Activated T-helper 17 cell treated with anti-CD3 and anti-CD28 coated beads, Interleukin-2, amount 50 U/mL, for 72 hours (primary cell): Measurements from ENCODE around the gene BCKDHA. TPM values are rescaled to one million over a fixed set of nuclear protein-coding genes. Genes with fewer than 3 reads are reported as not detected.
A peak's percentile ranks its signal among the peaks of the same experiment; 100 is the strongest.

Experiments used
- ATAC-seq: fragments of 150-1000 bp; cut with Tn5 transposase; replicated peaks from 2 replicates; pipeline ENCODE4 v1.10.0; 2021; ENCODE audit warnings: mild to moderate bottlenecking, moderate library complexity
- H3K27ac Mint-ChIP-seq: one replicate; pipeline ENCODE4 v1.8.0; 2022; ENCODE audit warnings: mixed read lengths
- H3K27me3 Mint-ChIP-seq: one replicate; pipeline ENCODE4 v1.8.0; 2022; ENCODE audit warnings: mixed read lengths
- H3K36me3 Mint-ChIP-seq: one replicate; pipeline ENCODE4 v1.8.0; 2022; ENCODE audit warnings: low read depth, mild to moderate bottlenecking, mixed read lengths
- H3K4me1 Mint-ChIP-seq: one replicate; pipeline ENCODE4 v1.8.0; 2022; ENCODE audit warnings: mixed read lengths
- H3K4me3 Mint-ChIP-seq: one replicate; pipeline ENCODE4 v1.8.0; 2022; ENCODE audit warnings: mild to moderate bottlenecking, mixed read lengths
- H3K9me3 Mint-ChIP-seq: one replicate; pipeline ENCODE4 v1.8.0; 2022; ENCODE audit warnings: mixed read lengths
- total RNA-seq, 2 donors: library from RNA; stranded (reverse); gene quantifications; one replicate each; pipeline ENCODE4 v1.2.3, GENCODE V29; 2022

BCKDHA gene
- total RNA-seq, 2 donors from 2014 or later: 19.4 to 48.1 TPM

GRCh38 chr19:41421973-41422372, 24.4 kb downstream of the BCKDHA start:
- Mint-ChIP-seq H3K27me3 (no peaks in the 10 kb centered on the region), H3K4me1 (no peaks in the 10 kb centered on the region), H3K9me3 (no peaks in the 10 kb centered on the region), H3K4me3 (no peak overlapping the region), H3K36me3 (peaks cover 60% of the 10 kb centered on the region), H3K27ac (peak overlapping the region; percentile 74)
- ATAC-seq: no peak

- no peak overlapping the region for H3K4me3 Mint-ChIP-seq
Measured at GRCh38 chr19:41422456-41422855, 24.8 kb downstream of the BCKDHA start.

GRCh38 chr19:41422955-41423354, 25.3 kb downstream of the BCKDHA start:
- peaks cover 5% of the 10 kb centered on the region for H3K4me1 Mint-ChIP-seq
- no peak for ATAC-seq
- no peaks in the 10 kb centered on the region for H3K9me3 Mint-ChIP-seq
- H3K27ac Mint-ChIP-seq: no peak overlapping the region
- H3K36me3 Mint-ChIP-seq: peaks cover 55% of the 10 kb centered on the region
- H3K4me3 Mint-ChIP-seq: no peak overlapping the region
- H3K27me3 Mint-ChIP-seq: no peaks in the 10 kb centered on the region

More at GRCh38 chr19:41422456-41422855, 24.8 kb downstream of the BCKDHA start:
- Mint-ChIP-seq H3K4me1 (no peaks in the 10 kb centered on the region), H3K9me3 (no peaks in the 10 kb centered on the region), H3K36me3 (peaks cover 56% of the 10 kb centered on the region), H3K27me3 (no peaks in the 10 kb centered on the region), H3K27ac (no peak overlapping the region)
- ATAC-seq: no peak

- peaks cover 53% of the 10 kb centered on the region for H3K36me3 Mint-ChIP-seq
- no peak overlapping the region for H3K4me3 Mint-ChIP-seq
- ATAC-seq: no peak
- H3K9me3 Mint-ChIP-seq: no peaks in the 10 kb centered on the region
- H3K27me3 Mint-ChIP-seq: no peaks in the 10 kb centered on the region
- H3K27ac Mint-ChIP-seq: no peak overlapping the region
- H3K4me1 Mint-ChIP-seq: peaks cover 6% of the 10 kb centered on the region
Measured at GRCh38 chr19:41424335-41425173, 26.9 kb downstream of the BCKDHA start.

- no peak for ATAC-seq
- peaks cover 50% of the 10 kb centered on the region for H3K36me3 Mint-ChIP-seq
- H3K9me3 Mint-ChIP-seq: no peaks in the 10 kb centered on the region
- peaks cover 6% of the 10 kb centered on the region for H3K4me1 Mint-ChIP-seq
- H3K27me3 Mint-ChIP-seq: no peaks in the 10 kb centered on the region
- H3K4me3 Mint-ChIP-seq: no peak overlapping the region
- no peak overlapping the region for H3K27ac Mint-ChIP-seq
Measured at GRCh38 chr19:41425174-41426115, 27.8 kb downstream of the BCKDHA start.

- peak overlapping the region; percentile 94 for H3K27ac Mint-ChIP-seq
- H3K4me3 Mint-ChIP-seq: peak overlapping the region; percentile 84
- H3K27me3 Mint-ChIP-seq: no peaks in the 10 kb centered on the region
Measured at GRCh38 chr19:41426116-41426841, 28.7 kb downstream of the BCKDHA start.

GRCh38 chr19:41426952-41427646, 29.5 kb downstream of the BCKDHA start, which contains the start of gene B3GNT8:
B3GNT8 (minus strand) TSS chr19:41427374; CDS start chr19:41426778, 596 bp downstream.
- Mint-ChIP-seq H3K9me3 (no peaks in the 10 kb centered on the region), H3K27ac (peak within 1 kb of the TSS; percentile 94)

More at GRCh38 chr19:41426116-41426841, 28.7 kb downstream of the BCKDHA start:
- Mint-ChIP-seq H3K4me1 (peaks cover 11% of the 10 kb centered on the region), H3K9me3 (no peaks in the 10 kb centered on the region), H3K36me3 (peaks cover 47% of the 10 kb centered on the region)
- ATAC-seq: no peak

GRCh38 chr19:41427647-41428480, 30.2 kb downstream of the BCKDHA start:
- Mint-ChIP-seq H3K27ac (peak overlapping the region; percentile 94), H3K4me1 (peaks cover 12% of the 10 kb centered on the region), H3K9me3 (no peaks in the 10 kb centered on the region), H3K27me3 (no peaks in the 10 kb centered on the region), H3K36me3 (peaks cover 47% of the 10 kb centered on the region), H3K4me3 (peak overlapping the region; percentile 84)
- ATAC-seq: peak; percentile 51

More at GRCh38 chr19:41426952-41427646, 29.5 kb downstream of the BCKDHA start, which contains the start of gene B3GNT8:
- Mint-ChIP-seq H3K4me1 (peaks cover 12% of the 10 kb centered on the region), H3K36me3 (peaks cover 47% of the 10 kb centered on the region), H3K27me3 (no peaks in the 10 kb centered on the region), H3K4me3 (peak within 1 kb of the TSS; percentile 84)
- peak; percentile 70 for ATAC-seq

GRCh38 chr19:41428481-41428859, 30.9 kb downstream of the BCKDHA start:
- Mint-ChIP-seq H3K36me3 (peaks cover 51% of the 10 kb centered on the region), H3K27ac (peak overlapping the region; percentile 94), H3K9me3 (no peaks in the 10 kb centered on the region), H3K4me3 (peak overlapping the region; percentile 84), H3K4me1 (peaks cover 12% of the 10 kb centered on the region), H3K27me3 (no peaks in the 10 kb centered on the region)
- ATAC-seq: no peak

- Mint-ChIP-seq H3K27ac (peak overlapping the region; percentile 41), H3K9me3 (no peaks in the 10 kb centered on the region)
Measured at GRCh38 chr19:41430922-41431321, 33.3 kb downstream of the BCKDHA start.

GRCh38 chr19:41431426-41432386, 34.1 kb downstream of the BCKDHA start:
- Mint-ChIP-seq H3K27me3 (no peaks in the 10 kb centered on the region), H3K4me3 (no peak overlapping the region), H3K27ac (peak overlapping the region; percentile 41), H3K4me1 (peaks cover 15% of the 10 kb centered on the region), H3K36me3 (peaks cover 67% of the 10 kb centered on the region), H3K9me3 (no peaks in the 10 kb centered on the region)
- no peak for ATAC-seq

More at GRCh38 chr19:41430922-41431321, 33.3 kb downstream of the BCKDHA start:
- H3K4me3 Mint-ChIP-seq: no peak overlapping the region
- H3K27me3 Mint-ChIP-seq: no peaks in the 10 kb centered on the region
- H3K36me3 Mint-ChIP-seq: peaks cover 61% of the 10 kb centered on the region
- peaks cover 12% of the 10 kb centered on the region for H3K4me1 Mint-ChIP-seq
- no peak for ATAC-seq

GRCh38 chr19:41433171-41433570, 35.6 kb downstream of the BCKDHA start:
- Mint-ChIP-seq H3K4me3 (no peak overlapping the region), H3K27me3 (no peaks in the 10 kb centered on the region), H3K9me3 (no peaks in the 10 kb centered on the region), H3K4me1 (peaks cover 10% of the 10 kb centered on the region), H3K27ac (no peak overlapping the region), H3K36me3 (peaks cover 64% of the 10 kb centered on the region)
- ATAC-seq: no peak
